Measurements from ENCODE around the gene ASL.

DNA sequence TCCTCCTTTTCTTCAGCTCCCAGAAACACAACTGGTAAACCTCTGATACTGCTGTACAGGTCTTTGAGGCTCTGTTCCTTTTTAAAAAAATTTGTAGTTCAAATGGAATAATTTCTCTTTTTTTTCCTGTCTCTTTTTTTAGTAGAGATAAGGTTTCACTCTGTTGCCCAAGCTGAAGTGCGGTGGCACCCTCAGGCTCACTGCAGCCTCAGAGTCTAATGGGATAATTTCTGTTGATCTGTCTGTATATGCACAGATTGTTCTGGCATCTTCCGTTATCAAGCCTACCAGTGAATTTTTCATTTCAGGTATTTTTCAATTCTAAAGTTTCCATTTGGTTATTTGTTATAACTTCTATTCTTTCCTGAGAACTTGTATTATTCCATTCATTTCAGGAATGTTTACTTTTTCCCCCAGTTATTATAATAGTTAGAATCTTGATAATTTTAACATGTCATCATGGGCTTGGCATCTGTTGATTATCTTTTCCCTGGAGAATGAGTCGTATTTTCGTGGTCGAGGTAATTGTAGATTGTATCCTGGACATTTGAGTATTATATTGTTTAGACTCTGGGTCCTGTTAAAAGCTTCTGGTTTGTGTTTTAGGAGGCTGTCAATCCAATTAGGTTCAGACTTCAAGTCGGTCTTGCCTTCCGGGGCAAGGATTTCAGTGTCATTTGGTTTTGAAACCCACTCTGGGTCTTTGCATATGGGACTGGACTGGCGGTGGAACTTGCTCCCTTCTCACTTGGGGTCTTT lies 63.6 kb downstream of the ASL start:
- no peak for TF ChIP-seq POLR2A (IDR thresholded peaks at IDR 0.05)
- TF ChIP-seq, protein P1, sequence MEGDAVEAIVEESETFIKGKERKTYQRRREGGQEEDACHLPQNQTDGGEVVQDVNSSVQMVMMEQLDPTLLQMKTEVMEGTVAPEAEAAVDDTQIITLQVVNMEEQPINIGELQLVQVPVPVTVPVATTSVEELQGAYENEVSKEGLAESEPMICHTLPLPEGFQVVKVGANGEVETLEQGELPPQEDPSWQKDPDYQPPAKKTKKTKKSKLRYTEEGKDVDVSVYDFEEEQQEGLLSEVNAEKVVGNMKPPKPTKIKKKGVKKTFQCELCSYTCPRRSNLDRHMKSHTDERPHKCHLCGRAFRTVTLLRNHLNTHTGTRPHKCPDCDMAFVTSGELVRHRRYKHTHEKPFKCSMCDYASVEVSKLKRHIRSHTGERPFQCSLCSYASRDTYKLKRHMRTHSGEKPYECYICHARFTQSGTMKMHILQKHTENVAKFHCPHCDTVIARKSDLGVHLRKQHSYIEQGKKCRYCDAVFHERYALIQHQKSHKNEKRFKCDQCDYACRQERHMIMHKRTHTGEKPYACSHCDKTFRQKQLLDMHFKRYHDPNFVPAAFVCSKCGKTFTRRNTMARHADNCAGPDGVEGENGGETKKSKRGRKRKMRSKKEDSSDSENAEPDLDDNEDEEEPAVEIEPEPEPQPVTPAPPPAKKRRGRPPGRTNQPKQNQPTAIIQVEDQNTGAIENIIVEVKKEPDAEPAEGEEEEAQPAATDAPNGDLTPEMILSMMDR (IDR thresholded peaks at IDR 0.05): no peak

Measured in sigmoid colon (tissue), 3 donors.